Skin of body (tissue), 2 donors: ENCODE data around the gene ECE1. TPM values are rescaled to one million over a fixed set of nuclear protein-coding genes. Genes with fewer than 3 reads are reported as not detected.
"Not testable (repeated sequence)": the region's sequence is repeated elsewhere in the genome, so short reads cannot be mapped to it uniquely, and the experiment has no call there.

Source experiments
- DNase-seq: peaks from one replicate; lab custom pipeline; 2025; lab: John Stamatoyannopoulos, UW
- total RNA-seq: library from RNA; depleted of rRNA; stranded (reverse); fragments of >200 nt; gene quantifications from one replicate; pipeline ENCODE4 v1.2.3, GENCODE V29; 2014

The ECE1 gene
- total RNA-seq, 1 donor from 2014 or later = 33.1 TPM

DNA sequence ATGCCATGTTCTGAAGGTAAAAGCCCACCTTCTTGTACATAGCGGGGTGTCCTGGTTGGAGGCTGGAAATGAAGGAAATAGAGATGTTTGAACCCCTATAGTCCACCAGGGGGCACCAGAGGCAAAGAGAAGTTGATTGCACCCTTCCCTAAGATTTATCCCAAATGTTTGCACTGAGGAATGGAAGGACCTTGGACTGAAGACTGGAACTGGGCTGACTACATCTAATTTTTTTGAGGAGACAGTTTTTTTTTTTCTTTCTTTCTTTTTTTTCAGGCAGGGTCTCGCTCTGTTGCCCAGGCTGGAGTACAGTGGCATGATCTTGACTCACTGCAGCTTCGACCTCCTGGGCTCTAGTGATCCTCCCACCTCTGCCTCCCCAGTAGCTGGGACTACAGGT is 58.2 kb downstream of the ECE1 start:
- DNase-seq = peak; percentile 62

DNA sequence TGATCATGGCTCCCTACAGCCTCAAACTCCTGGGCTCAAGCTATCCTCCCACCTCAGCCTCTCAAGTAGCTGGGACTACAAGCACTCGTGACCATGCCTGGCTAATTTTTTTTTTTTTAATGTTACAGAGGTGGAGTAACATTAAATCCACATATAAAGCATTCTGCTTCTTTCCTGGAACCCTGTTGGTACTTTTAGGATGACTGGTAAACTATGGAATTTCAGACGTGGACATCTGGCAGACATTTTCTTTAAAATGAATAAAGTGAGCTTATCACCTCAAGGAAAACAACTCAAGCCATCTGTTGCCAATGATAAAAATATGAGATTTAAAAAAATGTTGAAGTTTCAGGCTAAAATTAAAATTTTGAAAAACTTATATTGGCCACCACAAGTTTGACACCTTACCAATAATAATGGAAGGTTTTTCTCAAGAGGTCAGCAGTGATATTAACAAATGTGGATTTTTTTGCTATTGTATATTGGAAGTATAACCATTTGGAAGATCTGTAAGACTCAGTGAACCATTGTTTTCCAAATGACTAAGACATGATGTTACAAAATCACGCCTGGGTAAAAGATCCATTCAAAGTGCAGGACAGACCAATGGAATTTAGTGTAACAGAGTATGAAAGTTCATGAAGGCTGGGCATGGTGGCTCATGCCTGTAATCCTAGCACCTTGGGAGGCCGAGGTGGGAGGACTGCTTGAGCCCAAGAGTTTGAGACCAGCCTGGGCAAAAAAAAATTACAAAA is 60.8 kb downstream of the ECE1 start:
- no peak for DNase-seq

GRCh38 chr1:21228224-21228623 is 62.0 kb downstream of the ECE1 start:
- not testable (repeated sequence) for DNase-seq

- no peak for DNase-seq
Observed at GRCh38 chr1:21225065-21225464, 65.2 kb downstream of the ECE1 start.

DNA sequence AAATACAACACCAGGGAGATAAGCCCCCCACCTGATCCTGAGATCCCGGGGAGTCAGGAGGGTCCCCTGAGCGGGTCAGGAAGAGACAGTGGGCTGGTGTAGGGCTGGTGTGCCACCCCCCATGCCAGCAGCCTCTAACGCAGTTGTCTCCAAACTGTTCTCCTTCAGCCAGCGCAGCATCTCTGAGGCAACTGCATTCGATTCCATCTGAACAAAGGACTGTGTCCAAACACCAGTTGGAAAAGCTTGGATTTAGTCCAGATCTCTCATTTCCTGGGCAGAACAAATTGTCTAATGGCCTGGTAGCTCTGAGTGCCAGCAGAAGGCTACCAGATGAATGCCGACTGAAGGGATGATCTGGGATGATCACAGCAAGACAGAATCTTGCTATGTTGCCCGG is 69.4 kb downstream of the ECE1 start:
- DNase-seq = no peak

DNA sequence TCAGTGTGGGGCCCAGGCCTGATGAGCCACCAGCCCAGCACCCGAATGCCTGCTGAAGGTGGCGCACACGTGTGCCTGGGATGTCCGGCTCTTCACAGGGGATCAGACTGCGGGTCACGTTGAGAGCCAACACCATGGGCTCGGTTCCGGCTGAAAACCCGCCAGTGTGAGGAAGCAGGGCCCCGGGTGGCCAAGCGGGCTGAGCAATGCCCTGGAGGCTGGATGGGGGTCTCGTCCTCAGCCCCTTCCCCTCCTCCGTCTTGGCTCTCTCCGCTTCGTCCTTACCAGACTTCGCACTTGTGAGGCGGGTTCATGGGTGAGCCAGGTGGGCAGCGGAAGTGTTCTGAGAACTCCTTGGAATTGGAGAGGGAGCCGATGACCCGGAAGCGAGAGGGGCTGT is 70.6 kb downstream of the ECE1 start:
- DNase-seq = no peak

- no peak for DNase-seq
Observed at GRCh38 chr1:21217812-21218596, 72.3 kb downstream of the ECE1 start.

GRCh38 chr1:21216835-21217811 is 73.1 kb downstream of the ECE1 start:
- no peak for DNase-seq

GRCh38 chr1:21212126-21212525 is 78.1 kb downstream of the ECE1 start:
- DNase-seq = no peak

- not testable (repeated sequence) for DNase-seq
Observed at GRCh38 chr1:21208137-21208700, 82.0 kb downstream of the ECE1 start.

DNA sequence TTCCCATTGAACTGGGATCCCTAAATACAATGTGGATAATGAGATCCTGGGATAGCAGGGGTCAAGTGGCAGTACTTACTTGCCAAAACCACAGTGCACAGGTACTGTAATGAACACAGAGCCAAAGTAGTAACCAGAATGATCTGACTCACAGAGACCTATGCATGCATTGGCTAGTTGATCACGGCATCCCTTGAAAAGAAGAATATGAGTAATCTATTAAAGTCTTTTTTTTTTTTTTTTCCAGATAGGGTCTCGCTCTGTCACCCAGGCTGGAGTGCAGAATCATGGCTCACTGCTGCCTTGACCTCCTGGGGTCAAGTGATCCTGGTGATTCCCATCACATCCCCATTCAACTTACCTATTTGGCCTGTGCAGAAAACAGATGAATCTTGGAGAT is 84.1 kb downstream of the ECE1 start:
- DNase-seq = no peak

GRCh38 chr1:21205416-21205815 is 84.8 kb downstream of the ECE1 start:
- DNase-seq = no peak

GRCh38 chr1:21201650-21202049 is 88.6 kb downstream of the ECE1 start:
- DNase-seq = no peak

- not testable (repeated sequence) for DNase-seq
Observed at GRCh38 chr1:21201238-21201637, 89.0 kb downstream of the ECE1 start.

DNA sequence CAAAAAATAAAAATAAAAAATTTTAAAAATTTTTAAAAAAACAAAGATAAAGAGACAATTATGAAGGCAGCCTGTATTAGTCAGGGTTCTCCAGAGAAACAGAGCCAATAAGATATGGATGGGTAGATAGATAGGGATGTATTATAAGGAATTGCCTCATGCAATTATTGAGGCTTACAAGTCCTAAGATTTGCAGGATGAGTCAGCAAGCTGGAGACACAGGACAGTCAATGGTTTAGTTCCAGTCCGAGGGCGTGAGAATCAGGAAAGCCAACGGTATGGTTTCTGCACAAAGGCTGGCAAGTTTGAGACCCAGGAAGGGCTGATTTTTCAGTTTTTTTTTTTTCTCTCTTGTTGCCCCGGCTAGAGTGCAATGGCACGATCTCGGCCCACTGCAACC is 89.5 kb downstream of the ECE1 start:
- no peak for DNase-seq

GRCh38 chr1:21198929-21199328 is 91.3 kb downstream of the ECE1 start:
- no peak for DNase-seq

DNA sequence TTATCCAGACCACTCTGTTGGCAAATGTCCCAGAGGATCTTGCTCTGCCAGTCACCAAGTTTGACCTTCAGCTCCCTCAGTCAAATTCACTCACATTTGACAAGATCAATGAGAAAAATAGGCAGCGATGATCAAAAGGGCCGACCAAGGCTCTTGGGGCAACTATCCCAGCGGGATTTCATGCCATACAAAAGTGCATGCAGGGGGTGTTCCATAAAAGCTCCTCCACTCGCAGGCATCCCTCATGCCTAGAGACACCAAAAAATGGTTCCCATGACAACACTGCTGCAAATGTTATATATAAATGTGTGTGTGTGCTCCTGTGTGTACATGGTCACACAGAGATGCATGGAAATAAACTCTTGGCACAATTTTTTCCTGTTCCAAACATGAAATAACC is 97.4 kb downstream of the ECE1 start:
- DNase-seq = no peak

- DNase-seq = no peak
Observed at GRCh38 chr1:21192284-21192683, 98.0 kb downstream of the ECE1 start.

DNA sequence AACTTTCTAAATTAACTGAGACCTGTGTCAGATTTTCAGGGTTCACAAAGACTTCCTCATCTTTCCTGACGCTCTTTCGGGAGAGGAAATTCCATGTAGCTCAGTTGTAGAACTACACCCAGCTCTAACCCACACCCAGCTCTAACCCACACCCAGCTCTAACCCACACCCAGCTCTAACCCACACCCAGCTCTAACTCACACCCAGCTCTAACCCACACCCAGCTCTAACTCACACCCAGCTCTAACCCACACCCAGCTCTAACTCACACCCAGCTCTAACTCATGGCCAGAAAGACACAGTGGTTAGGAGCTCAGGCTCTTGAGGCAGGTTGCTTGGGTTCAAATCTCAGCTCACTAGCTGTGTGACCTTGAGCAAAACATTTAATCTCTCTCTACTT is 99.5 kb downstream of the ECE1 start:
- DNase-seq = not testable (repeated sequence)

DNA sequence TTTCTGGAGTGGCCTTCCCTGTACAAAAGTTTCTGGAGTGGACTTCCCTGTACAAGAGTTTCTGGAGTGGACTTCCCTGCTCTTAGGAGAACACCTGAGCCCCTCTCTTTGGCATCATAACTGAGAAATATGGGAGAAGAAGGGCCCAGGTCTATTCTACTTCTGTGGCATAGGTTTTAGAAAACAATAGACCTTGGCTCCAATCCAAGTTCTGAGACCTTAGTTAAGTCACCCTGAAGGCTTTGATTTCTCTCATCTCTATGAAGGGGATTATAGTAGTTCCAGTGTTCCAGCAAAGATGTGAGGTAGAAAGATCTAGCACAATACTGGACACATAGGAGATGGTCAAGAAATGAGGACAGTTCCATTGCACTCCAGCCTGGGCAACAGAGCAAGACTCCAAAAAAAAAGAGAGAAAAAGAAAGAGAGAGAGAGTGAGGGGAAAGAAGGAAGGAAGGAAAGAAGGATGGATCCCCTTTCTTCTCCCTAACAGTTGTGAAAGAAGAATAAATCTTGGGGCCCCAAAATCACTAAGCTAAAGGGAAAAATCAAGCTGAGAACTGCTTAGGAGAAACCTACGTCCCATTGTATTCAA is 100.3 kb downstream of the ECE1 start:
- DNase-seq = no peak

DNA sequence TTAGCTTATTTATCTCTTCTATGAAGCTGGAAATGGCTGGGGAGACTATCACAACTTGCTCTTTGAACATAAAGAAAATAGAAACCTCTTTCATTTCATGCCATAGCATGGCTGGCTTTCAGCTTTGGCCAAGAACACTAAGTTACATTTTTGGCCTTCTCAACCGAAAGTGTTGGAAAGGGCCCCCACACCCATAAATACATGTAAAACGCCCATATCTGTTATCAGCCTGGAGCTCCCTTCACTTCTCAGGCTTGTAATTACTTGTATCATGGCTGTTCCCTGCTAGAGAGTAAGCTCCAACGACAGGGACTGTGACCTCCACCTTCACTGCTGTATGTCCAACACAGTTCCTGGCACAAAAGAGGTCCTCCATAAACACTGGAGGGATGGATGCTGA is 100.8 kb downstream of the ECE1 start:
- no peak for DNase-seq
